Measurements from ENCODE around the gene VTI1A. TPM values are rescaled to one million over a fixed set of nuclear protein-coding genes. Genes with fewer than 3 reads are reported as not detected.

VTI1A gene
- total RNA-seq, 1 donor from 2014 or later = 33.3 TPM

DNA sequence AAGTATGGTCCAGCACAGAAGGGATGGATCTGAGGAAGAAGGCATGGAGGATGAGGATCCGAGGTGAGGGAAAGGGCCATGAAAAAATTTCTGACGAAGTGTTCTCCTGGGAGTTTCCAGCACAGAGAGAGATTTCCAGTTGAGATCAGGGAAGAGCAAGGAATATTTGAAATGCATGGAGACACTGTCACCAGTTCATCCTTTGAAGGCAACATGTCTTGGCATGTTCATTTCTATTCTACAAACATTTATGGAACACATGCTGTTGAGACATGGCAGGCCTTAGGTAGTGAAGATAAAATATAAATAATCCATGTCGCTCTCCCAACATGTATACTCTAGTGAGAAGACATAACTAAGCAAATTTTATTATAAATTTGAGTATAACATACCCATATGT, 269.1 kb downstream of the VTI1A start:
- no peaks in the 10 kb centered on the region for H3K36me3 ChIP-seq (ENCODE audit: insufficient read depth, low read length)
- H3K27me3 ChIP-seq (ENCODE audit: insufficient read depth, low read length) = no peaks in the 10 kb centered on the region
- H3K4me2 ChIP-seq (ENCODE audit: low read length) = no peak overlapping the region
- H3K27me3 Mint-ChIP-seq (ENCODE audit: low read depth, unreplicated experiment) = no peaks in the 10 kb centered on the region
- TF ChIP-seq, protein P1, sequence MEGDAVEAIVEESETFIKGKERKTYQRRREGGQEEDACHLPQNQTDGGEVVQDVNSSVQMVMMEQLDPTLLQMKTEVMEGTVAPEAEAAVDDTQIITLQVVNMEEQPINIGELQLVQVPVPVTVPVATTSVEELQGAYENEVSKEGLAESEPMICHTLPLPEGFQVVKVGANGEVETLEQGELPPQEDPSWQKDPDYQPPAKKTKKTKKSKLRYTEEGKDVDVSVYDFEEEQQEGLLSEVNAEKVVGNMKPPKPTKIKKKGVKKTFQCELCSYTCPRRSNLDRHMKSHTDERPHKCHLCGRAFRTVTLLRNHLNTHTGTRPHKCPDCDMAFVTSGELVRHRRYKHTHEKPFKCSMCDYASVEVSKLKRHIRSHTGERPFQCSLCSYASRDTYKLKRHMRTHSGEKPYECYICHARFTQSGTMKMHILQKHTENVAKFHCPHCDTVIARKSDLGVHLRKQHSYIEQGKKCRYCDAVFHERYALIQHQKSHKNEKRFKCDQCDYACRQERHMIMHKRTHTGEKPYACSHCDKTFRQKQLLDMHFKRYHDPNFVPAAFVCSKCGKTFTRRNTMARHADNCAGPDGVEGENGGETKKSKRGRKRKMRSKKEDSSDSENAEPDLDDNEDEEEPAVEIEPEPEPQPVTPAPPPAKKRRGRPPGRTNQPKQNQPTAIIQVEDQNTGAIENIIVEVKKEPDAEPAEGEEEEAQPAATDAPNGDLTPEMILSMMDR (IDR thresholded peaks at IDR 0.05; ENCODE audit: insufficient read depth, low read depth, low read length) = no peak
- no peak for TF ChIP-seq EZH2 (IDR thresholded peaks at IDR 0.05; ENCODE audit: insufficient read depth, low read length)
- H3K9me3 Mint-ChIP-seq (ENCODE audit: unreplicated experiment) = peaks cover 3% of the 10 kb centered on the region
- DNase-seq (ENCODE audit: low read depth) (no peak), FAIRE-seq (no peak)
- peaks cover 8% of the 10 kb centered on the region for H3K4me1 ChIP-seq (ENCODE audit: insufficient read depth, low read length)
- H3K4me1 Mint-ChIP-seq (ENCODE audit: low read depth, unreplicated experiment) = peaks cover 26% of the 10 kb centered on the region
- H3K9me3 ChIP-seq (ENCODE audit: insufficient read depth, low read depth, low read length) = no peaks in the 10 kb centered on the region
- no peak overlapping the region for H3K27ac Mint-ChIP-seq (ENCODE audit: unreplicated experiment)
- no peak overlapping the region for H3K4me3 Mint-ChIP-seq (ENCODE audit: unreplicated experiment)
- H4K20me1 ChIP-seq (ENCODE audit: insufficient read depth, low read length) = peaks cover 5% of the 10 kb centered on the region
- no peak overlapping the region for H3K4me3 ChIP-seq (ENCODE audit: insufficient read depth, low read depth, low read length)
- no peak overlapping the region for H3K9ac ChIP-seq (ENCODE audit: low read length)
- no peak overlapping the region for H2AFZ ChIP-seq (ENCODE audit: low read depth, low read length)
- peaks cover 19% of the 10 kb centered on the region for H3K36me3 Mint-ChIP-seq (ENCODE audit: low read depth, unreplicated experiment)
- H3K27ac ChIP-seq (ENCODE audit: low read depth, low read length) = no peak overlapping the region
- H3K79me2 ChIP-seq (ENCODE audit: insufficient read depth, low read length) = no peaks in the 10 kb centered on the region

DNA sequence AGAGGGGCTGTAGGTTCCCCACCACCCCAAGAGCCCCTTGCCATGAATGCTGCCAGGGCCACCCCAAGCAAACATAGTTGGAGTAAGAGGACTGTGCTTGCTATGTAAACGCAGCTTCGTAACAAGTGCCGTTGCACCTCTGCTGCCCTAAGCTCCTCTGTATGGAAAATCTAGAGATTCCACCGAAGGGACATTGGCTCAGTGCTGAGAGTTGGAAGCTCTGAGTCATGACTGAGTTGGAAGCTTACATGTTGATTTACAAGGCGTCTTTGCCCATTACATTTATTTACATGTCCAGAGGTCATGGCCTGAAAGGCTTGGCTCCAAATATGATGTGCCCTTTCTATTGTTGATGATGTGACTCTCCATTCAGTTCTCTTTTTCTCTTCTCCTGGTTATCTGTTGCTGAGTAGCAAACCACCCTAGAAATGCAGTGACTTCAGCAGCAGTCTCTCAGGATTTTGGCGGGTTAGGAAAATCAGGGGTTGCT, 270.0 kb downstream of the VTI1A start:
- no peak overlapping the region for H3K4me2 ChIP-seq (ENCODE audit: low read length)
- H3K4me3 ChIP-seq (ENCODE audit: insufficient read depth, low read depth, low read length) = no peak overlapping the region
- H3K9me3 ChIP-seq (ENCODE audit: insufficient read depth, low read depth, low read length) = no peaks in the 10 kb centered on the region
- peaks cover 5% of the 10 kb centered on the region for H4K20me1 ChIP-seq (ENCODE audit: insufficient read depth, low read length)
- no peak overlapping the region for H3K9ac ChIP-seq (ENCODE audit: low read length)
- peaks cover 19% of the 10 kb centered on the region for H3K36me3 Mint-ChIP-seq (ENCODE audit: low read depth, unreplicated experiment)
- FAIRE-seq (peak; percentile 59), DNase-seq (ENCODE audit: low read depth) (peak; percentile 54)
- peak overlapping the region; percentile 81 for H3K27ac Mint-ChIP-seq (ENCODE audit: unreplicated experiment)
- H3K27ac ChIP-seq (ENCODE audit: low read depth, low read length) = no peak overlapping the region
- H3K27me3 ChIP-seq (ENCODE audit: insufficient read depth, low read length) = no peaks in the 10 kb centered on the region
- H3K79me2 ChIP-seq (ENCODE audit: insufficient read depth, low read length) = no peaks in the 10 kb centered on the region
- H3K36me3 ChIP-seq (ENCODE audit: insufficient read depth, low read length) = no peaks in the 10 kb centered on the region
- H3K4me1 Mint-ChIP-seq (ENCODE audit: low read depth, unreplicated experiment) = peaks cover 26% of the 10 kb centered on the region
- H3K9me3 Mint-ChIP-seq (ENCODE audit: unreplicated experiment) = peaks cover 3% of the 10 kb centered on the region
- peaks cover 3% of the 10 kb centered on the region for H3K4me1 ChIP-seq (ENCODE audit: insufficient read depth, low read length)
- TF ChIP-seq, protein P1 (IDR thresholded peaks at IDR 0.05; ENCODE audit: insufficient read depth, low read depth, low read length) = no peak
- TF ChIP-seq EZH2 (IDR thresholded peaks at IDR 0.05; ENCODE audit: insufficient read depth, low read length) = no peak
- H3K4me3 Mint-ChIP-seq (ENCODE audit: unreplicated experiment) = no peak overlapping the region
- no peaks in the 10 kb centered on the region for H3K27me3 Mint-ChIP-seq (ENCODE audit: low read depth, unreplicated experiment)
- H2AFZ ChIP-seq (ENCODE audit: low read depth, low read length) = no peak overlapping the region

DNA sequence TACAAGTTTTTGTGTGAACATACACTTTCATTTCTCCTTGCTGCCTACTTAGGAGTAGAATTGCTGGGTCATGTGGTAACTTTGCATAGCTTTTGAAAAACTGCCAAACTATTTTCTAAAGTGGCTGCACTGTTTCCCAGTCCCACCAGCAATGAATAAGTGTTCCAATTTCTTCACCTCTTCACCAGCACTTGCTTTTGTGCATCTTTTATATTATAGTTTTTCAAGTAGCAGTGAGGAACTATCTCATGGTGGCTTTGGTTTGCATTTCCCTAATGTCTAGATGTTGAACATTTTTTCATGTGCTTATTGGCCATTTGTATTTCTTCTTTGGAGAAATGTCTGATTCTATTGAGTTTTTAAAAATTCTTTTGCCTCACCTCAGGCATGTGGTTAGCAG, 273.2 kb downstream of the VTI1A start:
- DNase-seq (ENCODE audit: low read depth) = no peak
- Mint-ChIP-seq H3K9me3 (ENCODE audit: unreplicated experiment) (peaks cover 3% of the 10 kb centered on the region), H3K4me3 (ENCODE audit: unreplicated experiment) (no peak overlapping the region), H3K27me3 (ENCODE audit: low read depth, unreplicated experiment) (no peaks in the 10 kb centered on the region), H3K27ac (ENCODE audit: unreplicated experiment) (no peak overlapping the region), H3K36me3 (ENCODE audit: low read depth, unreplicated experiment) (peaks cover 19% of the 10 kb centered on the region), H3K4me1 (ENCODE audit: low read depth, unreplicated experiment) (peaks cover 28% of the 10 kb centered on the region)
- FAIRE-seq = no peak
- no peak overlapping the region for H3K4me2 ChIP-seq (ENCODE audit: low read length)
- peaks cover 3% of the 10 kb centered on the region for H3K4me1 ChIP-seq (ENCODE audit: insufficient read depth, low read length)
- H3K27ac ChIP-seq (ENCODE audit: low read depth, low read length) = no peak overlapping the region
- H3K4me3 ChIP-seq (ENCODE audit: insufficient read depth, low read depth, low read length) = no peak overlapping the region
- no peaks in the 10 kb centered on the region for H3K36me3 ChIP-seq (ENCODE audit: insufficient read depth, low read length)
- no peaks in the 10 kb centered on the region for H3K9me3 ChIP-seq (ENCODE audit: insufficient read depth, low read depth, low read length)
- peaks cover 5% of the 10 kb centered on the region for H4K20me1 ChIP-seq (ENCODE audit: insufficient read depth, low read length)
- H2AFZ ChIP-seq (ENCODE audit: low read depth, low read length) = no peak overlapping the region
- H3K27me3 ChIP-seq (ENCODE audit: insufficient read depth, low read length) = no peaks in the 10 kb centered on the region
- H3K9ac ChIP-seq (ENCODE audit: low read length) = no peak overlapping the region
- no peaks in the 10 kb centered on the region for H3K79me2 ChIP-seq (ENCODE audit: insufficient read depth, low read length)
- no peak for TF ChIP-seq EZH2 (IDR thresholded peaks at IDR 0.05; ENCODE audit: insufficient read depth, low read length)
- TF ChIP-seq, protein P1 (IDR thresholded peaks at IDR 0.05; ENCODE audit: insufficient read depth, low read depth, low read length) = no peak

All from astrocyte (in vitro differentiated cells and primary cell).